Neural cell (in vitro differentiated cells): ENCODE data around the gene GMPPA. TPM values are rescaled to one million over a fixed set of nuclear protein-coding genes. Genes with fewer than 3 reads are reported as not detected.
A peak's percentile ranks its signal among the peaks of the same experiment; 100 is the strongest.

ENCODE experiments used
- H2AFZ ChIP-seq: fragments of 200-600, 300-800 bp; sonication (generic), shearing (Covaris generic); 2 replicates; pipeline ENCODE4 v1.6.0; 2014; ENCODE audit warnings: low read depth, mild to moderate bottlenecking, antibody characterized with exemption, low read length, moderate library complexity
- H3F3A ChIP-seq: fragments of 200-600 bp; shearing (Covaris generic); 2 replicates; pipeline ENCODE4 v1.6.1; 2016; ENCODE audit warnings: mild to moderate bottlenecking, moderate library complexity, mixed read lengths, antibody characterized with exemption, low read length; ENCODE audit not compliant: insufficient read depth, poor library complexity, severe bottlenecking
- H3K27ac ChIP-seq: fragments of 200-600, 300-800 bp; sonication (generic), shearing (Covaris generic); 2 replicates; pipeline ENCODE4 v1.5.1; 2014; ENCODE audit warnings: mild to moderate bottlenecking, low read length, moderate library complexity
- H3K27me3 ChIP-seq: fragments of 300-800, 200-600 bp; sonication (generic), shearing (Covaris generic); 2 replicates; pipeline ENCODE4 v1.6.0; 2014; ENCODE audit warnings: mild to moderate bottlenecking, low read depth, low read length, moderate library complexity; ENCODE audit not compliant: insufficient read depth
- H3K36me3 ChIP-seq: fragments of 300-800, 200-600 bp; sonication (generic), shearing (Covaris generic); 2 replicates; pipeline ENCODE4 v1.5.1; 2014; ENCODE audit warnings: mild to moderate bottlenecking, antibody characterized with exemption, low read length, moderate library complexity; ENCODE audit not compliant: insufficient read depth
- H3K4me2 ChIP-seq: fragments of 300-800, 200-600 bp; sonication (generic), shearing (Covaris generic); 2 replicates; pipeline ENCODE4 v1.6.0; 2014; ENCODE audit warnings: mild to moderate bottlenecking, low read length
- H3K4me3 ChIP-seq: fragments of 300-800, 200-600 bp; sonication (generic), shearing (Covaris generic); 2 replicates; pipeline ENCODE4 v1.5.1; 2014; ENCODE audit warnings: mild to moderate bottlenecking, low read length, moderate library complexity
- H3K79me2 ChIP-seq: fragments of 200-600 bp; shearing (Covaris generic); replicated peaks from 2 replicates; pipeline ENCODE4 v1.6.0; 2014; ENCODE audit warnings: mild to moderate bottlenecking, low read length, moderate library complexity; ENCODE audit not compliant: insufficient read depth
- H3K9ac ChIP-seq: fragments of 300-800, 200-600 bp; sonication (generic), shearing (Covaris generic); 2 replicates; pipeline ENCODE4 v1.6.1; 2016; ENCODE audit warnings: mild to moderate bottlenecking, low read length, mixed read lengths
- H3K9me2 ChIP-seq: fragments of 200-600 bp; shearing (Covaris generic); 2 replicates; pipeline ENCODE4 v1.6.1; 2016; ENCODE audit warnings: mild to moderate bottlenecking, low read length, mixed read lengths; ENCODE audit not compliant: insufficient read depth
- H3K9me3 ChIP-seq: fragments of 200-600, 300-800 bp; sonication (generic), shearing (Covaris generic); 2 replicates; pipeline ENCODE4 v1.6.1; 2016; ENCODE audit warnings: mild to moderate bottlenecking, mixed run types, low read length, moderate library complexity, mixed read lengths
- H4K20me1 ChIP-seq: fragments of 200-600 bp; shearing (Covaris generic); 2 replicates; pipeline ENCODE4 v1.6.1; 2016; ENCODE audit warnings: mild to moderate bottlenecking, mixed run types; ENCODE audit not compliant: insufficient read depth
- CTCF ChIP-seq: fragments of 450-650 bp; IDR thresholded peaks from 2 replicates; pipeline ENCODE4 v1.5.1; 2014; ENCODE audit warnings: antibody characterized with exemption, mild to moderate bottlenecking, moderate library complexity; ENCODE audit not compliant: poor library complexity, severe bottlenecking
- EP300 ChIP-seq: fragments of 450-650 bp; conservative IDR thresholded peaks from 2 replicates; pipeline ENCODE4 v1.6.1; 2014; ENCODE audit warnings: antibody characterized with exemption, mild to moderate bottlenecking, moderate library complexity; ENCODE audit not compliant: poor library complexity, severe bottlenecking
- MXI1 ChIP-seq: fragments of 450-650 bp; conservative IDR thresholded peaks from 2 replicates; pipeline ENCODE4 v1.6.1; 2014; ENCODE audit warnings: antibody characterized with exemption, mild to moderate bottlenecking; ENCODE audit not compliant: poor library complexity, severe bottlenecking
- POLR2AphosphoS5 ChIP-seq: IDR thresholded peaks from 2 replicates; pipeline ENCODE4 v1.6.1; 2012
- RAD21 ChIP-seq: fragments of 450-650 bp; conservative IDR thresholded peaks from 2 replicates; pipeline ENCODE4 v1.6.1; 2014; ENCODE audit warnings: antibody characterized with exemption, mild to moderate bottlenecking, moderate library complexity
- TAF1 ChIP-seq: IDR thresholded peaks from 2 replicates; pipeline ENCODE4 v1.6.1; 2012; ENCODE audit warnings: low read depth
- polyA plus RNA-seq: library from polyadenylated mRNA; depleted of rRNA; stranded (reverse); fragments of >200 nt; gene quantifications from 2 replicates; pipeline ENCODE4 v1.2.3, GENCODE V29; 2014
- TF ChIP-seq, protein P1 (sequence below): IDR thresholded peaks from 2 replicates; pipeline ENCODE4 v1.6.1; 2012; ENCODE audit warnings: borderline replicate concordance

GMPPA gene
- polyA plus RNA-seq, 1 donor from 2014 or later = 20.4 TPM

- Histone ChIP-seq H3K36me3 (no peaks in the 10 kb centered on the region), H3K4me2 (peak overlapping the region; percentile 73), H3K9me3 (no peaks in the 10 kb centered on the region), H3K9ac (peak overlapping the region; percentile 59), H3K27ac (peak overlapping the region; percentile 12), H3K4me3 (peak overlapping the region; percentile 59), H3K9me2 (no peaks in the 10 kb centered on the region), H3K79me2 (no peaks in the 10 kb centered on the region), H3F3A (no peaks in the 10 kb centered on the region), H2AFZ (no peak overlapping the region), H4K20me1 (no peaks in the 10 kb centered on the region), H3K27me3 (no peaks in the 10 kb centered on the region)
- TF ChIP-seq, protein P1, sequence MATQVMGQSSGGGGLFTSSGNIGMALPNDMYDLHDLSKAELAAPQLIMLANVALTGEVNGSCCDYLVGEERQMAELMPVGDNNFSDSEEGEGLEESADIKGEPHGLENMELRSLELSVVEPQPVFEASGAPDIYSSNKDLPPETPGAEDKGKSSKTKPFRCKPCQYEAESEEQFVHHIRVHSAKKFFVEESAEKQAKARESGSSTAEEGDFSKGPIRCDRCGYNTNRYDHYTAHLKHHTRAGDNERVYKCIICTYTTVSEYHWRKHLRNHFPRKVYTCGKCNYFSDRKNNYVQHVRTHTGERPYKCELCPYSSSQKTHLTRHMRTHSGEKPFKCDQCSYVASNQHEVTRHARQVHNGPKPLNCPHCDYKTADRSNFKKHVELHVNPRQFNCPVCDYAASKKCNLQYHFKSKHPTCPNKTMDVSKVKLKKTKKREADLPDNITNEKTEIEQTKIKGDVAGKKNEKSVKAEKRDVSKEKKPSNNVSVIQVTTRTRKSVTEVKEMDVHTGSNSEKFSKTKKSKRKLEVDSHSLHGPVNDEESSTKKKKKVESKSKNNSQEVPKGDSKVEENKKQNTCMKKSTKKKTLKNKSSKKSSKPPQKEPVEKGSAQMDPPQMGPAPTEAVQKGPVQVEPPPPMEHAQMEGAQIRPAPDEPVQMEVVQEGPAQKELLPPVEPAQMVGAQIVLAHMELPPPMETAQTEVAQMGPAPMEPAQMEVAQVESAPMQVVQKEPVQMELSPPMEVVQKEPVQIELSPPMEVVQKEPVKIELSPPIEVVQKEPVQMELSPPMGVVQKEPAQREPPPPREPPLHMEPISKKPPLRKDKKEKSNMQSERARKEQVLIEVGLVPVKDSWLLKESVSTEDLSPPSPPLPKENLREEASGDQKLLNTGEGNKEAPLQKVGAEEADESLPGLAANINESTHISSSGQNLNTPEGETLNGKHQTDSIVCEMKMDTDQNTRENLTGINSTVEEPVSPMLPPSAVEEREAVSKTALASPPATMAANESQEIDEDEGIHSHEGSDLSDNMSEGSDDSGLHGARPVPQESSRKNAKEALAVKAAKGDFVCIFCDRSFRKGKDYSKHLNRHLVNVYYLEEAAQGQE = no peak
Observed at GRCh38 chr2:219513787-219514186, 15.1 kb downstream of the GMPPA start.

DNA sequence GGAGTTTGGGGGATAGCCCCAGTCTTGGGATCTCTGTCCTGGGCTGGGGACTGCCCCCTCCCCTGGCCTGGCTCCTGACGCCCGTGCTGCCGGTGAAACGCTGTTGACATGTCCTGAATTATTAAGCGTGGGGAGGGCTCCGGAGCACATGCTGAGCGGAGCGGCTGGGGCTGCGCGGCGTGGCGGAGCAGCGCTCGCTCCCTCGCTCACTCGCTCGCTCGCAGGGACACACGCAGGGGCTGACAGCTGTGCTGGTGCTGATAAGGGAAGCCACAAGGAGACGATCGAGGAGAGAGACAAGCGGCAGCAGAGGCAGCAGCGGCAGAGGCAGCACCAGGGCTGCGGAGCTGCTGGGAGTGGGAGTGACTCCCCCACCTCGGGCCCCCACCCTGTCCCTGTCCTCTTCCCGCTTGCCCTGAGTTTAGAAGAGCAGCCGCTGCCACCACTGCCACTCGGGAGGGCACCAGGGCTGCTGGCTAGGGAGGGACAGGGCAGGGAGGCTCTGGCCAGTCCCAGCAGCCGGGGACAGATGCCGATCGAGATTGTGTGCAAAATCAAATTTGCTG lies 15.6 kb downstream of the GMPPA start, which contains the start of gene ASIC4:
Gene ASIC4 (plus strand): TSS at position 287 of the 566 bp plus-strand sequence. CDS start 243 bp downstream, at position 530.
- Histone ChIP-seq H3K9me2 (no peaks in the 10 kb centered on the region), H3K27me3 (no peaks in the 10 kb centered on the region), H3K9ac (peak within 1 kb of the TSS; percentile 59), H4K20me1 (no peaks in the 10 kb centered on the region), H2AFZ (no peak within 1 kb of the TSS), H3K79me2 (no peaks in the 10 kb centered on the region), H3F3A (no peaks in the 10 kb centered on the region), H3K4me2 (peak within 1 kb of the TSS; percentile 73), H3K27ac (peak within 1 kb of the TSS; percentile 12), H3K9me3 (no peaks in the 10 kb centered on the region), H3K36me3 (no peaks in the 10 kb centered on the region), H3K4me3 (peak within 1 kb of the TSS; percentile 59)
- TF ChIP-seq TAF1 = no peak
- TF ChIP-seq MXI1 = peak; percentile 56
- TF ChIP-seq RAD21 = peak; percentile 43
- peak; percentile 38 for TF ChIP-seq CTCF
- TF ChIP-seq POLR2AphosphoS5 = peak; percentile 43
- peak; percentile 44 for TF ChIP-seq EP300

- Histone ChIP-seq H4K20me1 (no peaks in the 10 kb centered on the region), H3K4me2 (no peak overlapping the region), H3K9me2 (no peaks in the 10 kb centered on the region), H3K27me3 (no peaks in the 10 kb centered on the region), H3K79me2 (no peaks in the 10 kb centered on the region), H3K4me3 (peak overlapping the region; percentile 59), H2AFZ (no peak overlapping the region), H3K9me3 (no peaks in the 10 kb centered on the region), H3K9ac (peak overlapping the region; percentile 59), H3F3A (no peaks in the 10 kb centered on the region), H3K27ac (no peak overlapping the region), H3K36me3 (no peaks in the 10 kb centered on the region)
- TF ChIP-seq CTCF = no peak
- TF ChIP-seq, protein P1 = no peak
Observed at GRCh38 chr2:219514836-219515235, 16.1 kb downstream of the GMPPA start.
